Measurements from ENCODE around the gene RBM44. TPM values are rescaled to one million over a fixed set of nuclear protein-coding genes. Genes with fewer than 3 reads are reported as not detected.

RBM44 gene
- total RNA-seq, 1 experiment from 2014 or later = 0.95 TPM

DNA sequence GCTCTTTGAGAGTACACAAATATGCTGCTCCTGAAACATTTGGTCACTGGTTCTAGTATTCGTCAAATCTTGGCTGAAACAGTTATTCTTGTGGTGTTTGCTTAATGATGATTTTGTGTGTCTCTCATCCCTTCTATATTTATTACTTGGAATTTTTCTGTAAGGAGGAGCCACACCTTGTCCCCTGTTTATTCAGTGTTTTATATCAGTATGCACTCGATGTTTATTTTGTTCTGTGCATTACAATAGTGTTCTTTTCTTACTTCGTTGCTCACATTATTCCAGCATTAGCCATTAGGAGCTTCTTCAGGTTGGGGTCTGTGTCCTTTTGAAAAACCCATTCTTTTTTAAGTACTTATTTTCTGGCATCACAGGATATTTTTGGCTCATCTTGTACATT lies 55.7 kb downstream of the RBM44 start:
- BruUV-seq (replicated peaks) = no TSS peak
- H3K9me3 ChIP-seq (ENCODE audit: low read depth, low read length, poor library complexity, severe bottlenecking) = no peaks in the 10 kb centered on the region
- CTCF ChIA-PET = no interaction called here
- H3K27me3 ChIP-seq (replicated peaks; ENCODE audit: insufficient read depth, low read depth, low read length, poor library complexity) = no peaks in the 10 kb centered on the region
- TF ChIP-seq EZH2 (IDR thresholded peaks at IDR 0.05; ENCODE audit: borderline replicate concordance, low read depth, low read length, poor library complexity, severe bottlenecking) = no peak
- TF ChIP-seq, protein P1, sequence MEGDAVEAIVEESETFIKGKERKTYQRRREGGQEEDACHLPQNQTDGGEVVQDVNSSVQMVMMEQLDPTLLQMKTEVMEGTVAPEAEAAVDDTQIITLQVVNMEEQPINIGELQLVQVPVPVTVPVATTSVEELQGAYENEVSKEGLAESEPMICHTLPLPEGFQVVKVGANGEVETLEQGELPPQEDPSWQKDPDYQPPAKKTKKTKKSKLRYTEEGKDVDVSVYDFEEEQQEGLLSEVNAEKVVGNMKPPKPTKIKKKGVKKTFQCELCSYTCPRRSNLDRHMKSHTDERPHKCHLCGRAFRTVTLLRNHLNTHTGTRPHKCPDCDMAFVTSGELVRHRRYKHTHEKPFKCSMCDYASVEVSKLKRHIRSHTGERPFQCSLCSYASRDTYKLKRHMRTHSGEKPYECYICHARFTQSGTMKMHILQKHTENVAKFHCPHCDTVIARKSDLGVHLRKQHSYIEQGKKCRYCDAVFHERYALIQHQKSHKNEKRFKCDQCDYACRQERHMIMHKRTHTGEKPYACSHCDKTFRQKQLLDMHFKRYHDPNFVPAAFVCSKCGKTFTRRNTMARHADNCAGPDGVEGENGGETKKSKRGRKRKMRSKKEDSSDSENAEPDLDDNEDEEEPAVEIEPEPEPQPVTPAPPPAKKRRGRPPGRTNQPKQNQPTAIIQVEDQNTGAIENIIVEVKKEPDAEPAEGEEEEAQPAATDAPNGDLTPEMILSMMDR (conservative IDR thresholded peaks at IDR 0.05; ENCODE audit: low read depth, low read length) = no peak
- POLR2A ChIA-PET (ENCODE audit: low non-redundant PET) = no interaction called here
- no peak overlapping the region for H3K4me3 ChIP-seq (ENCODE audit: low read depth, low read length, poor library complexity, severe bottlenecking)
- DNase-seq (ENCODE audit: low spot score) = no peak
- H3K27ac ChIP-seq (ENCODE audit: low read depth, low read length, poor library complexity, severe bottlenecking) = no peak overlapping the region
- H3K36me3 ChIP-seq (ENCODE audit: insufficient read depth, low read length, poor library complexity, severe bottlenecking) = no peaks in the 10 kb centered on the region
- intact Hi-C loops (cut with micrococcal nuclease; ENCODE audit: unreplicated experiment) = loop anchor here (10.0 kb wide), 1 partner anchor 211 kb away; the partner anchor contains the start of gene SCLY
- H3K4me1 ChIP-seq (ENCODE audit: insufficient read depth, low read length, poor library complexity, severe bottlenecking) = peaks cover 4% of the 10 kb centered on the region

DNA sequence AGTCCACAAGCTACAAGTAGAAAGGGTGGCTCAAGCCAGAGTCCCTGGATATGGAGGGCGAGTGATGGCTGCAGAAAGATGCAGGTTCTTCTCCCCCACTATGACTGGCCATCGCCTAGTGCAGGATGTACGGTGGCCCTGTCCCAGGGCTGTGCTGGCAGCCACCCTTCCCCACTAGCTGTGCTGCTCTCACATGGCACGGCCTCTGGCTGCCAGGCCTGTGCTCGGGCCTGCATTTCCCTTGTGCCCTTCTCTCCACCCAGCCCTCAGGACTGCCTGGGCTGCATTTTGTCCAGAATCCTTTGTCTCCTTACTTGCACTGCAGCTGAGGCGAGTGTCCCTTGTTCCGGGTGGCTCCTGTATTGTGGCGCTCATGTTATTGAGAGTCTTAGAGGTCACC lies 59.2 kb downstream of the RBM44 start:
- intact Hi-C loops (cut with micrococcal nuclease; ENCODE audit: unreplicated experiment) = loop anchor here (1.0 to 10.0 kb wide), 2 partner anchors 207 to 406 kb away; partner anchors contain the start of gene SCLY
- DNase-seq (ENCODE audit: low spot score) = no peak
- no TSS peak for BruUV-seq (replicated peaks)
- no peaks in the 10 kb centered on the region for H3K27me3 ChIP-seq (replicated peaks; ENCODE audit: insufficient read depth, low read depth, low read length, poor library complexity)
- H3K4me3 ChIP-seq (ENCODE audit: low read depth, low read length, poor library complexity, severe bottlenecking) = no peak overlapping the region
- no peaks in the 10 kb centered on the region for H3K9me3 ChIP-seq (ENCODE audit: low read depth, low read length, poor library complexity, severe bottlenecking)
- no peak overlapping the region for H3K27ac ChIP-seq (ENCODE audit: low read depth, low read length, poor library complexity, severe bottlenecking)
- H3K36me3 ChIP-seq (ENCODE audit: insufficient read depth, low read length, poor library complexity, severe bottlenecking) = no peaks in the 10 kb centered on the region
- ChIA-PET POLR2A (ENCODE audit: low non-redundant PET) (no interaction called here), CTCF (interaction anchor here (0.6 to 1.0 kb wide), 5 partner anchors 183 to 500 kb away, joined by 3 to 8 read pairs (median 4); no protein-coding TSS in a partner anchor)
- H3K4me1 ChIP-seq (ENCODE audit: insufficient read depth, low read length, poor library complexity, severe bottlenecking) = peaks cover 4% of the 10 kb centered on the region
- no peak for TF ChIP-seq EZH2 (IDR thresholded peaks at IDR 0.05; ENCODE audit: borderline replicate concordance, low read depth, low read length, poor library complexity, severe bottlenecking)
- TF ChIP-seq, protein P1 (conservative IDR thresholded peaks at IDR 0.05; ENCODE audit: low read depth, low read length) = no peak

DNA sequence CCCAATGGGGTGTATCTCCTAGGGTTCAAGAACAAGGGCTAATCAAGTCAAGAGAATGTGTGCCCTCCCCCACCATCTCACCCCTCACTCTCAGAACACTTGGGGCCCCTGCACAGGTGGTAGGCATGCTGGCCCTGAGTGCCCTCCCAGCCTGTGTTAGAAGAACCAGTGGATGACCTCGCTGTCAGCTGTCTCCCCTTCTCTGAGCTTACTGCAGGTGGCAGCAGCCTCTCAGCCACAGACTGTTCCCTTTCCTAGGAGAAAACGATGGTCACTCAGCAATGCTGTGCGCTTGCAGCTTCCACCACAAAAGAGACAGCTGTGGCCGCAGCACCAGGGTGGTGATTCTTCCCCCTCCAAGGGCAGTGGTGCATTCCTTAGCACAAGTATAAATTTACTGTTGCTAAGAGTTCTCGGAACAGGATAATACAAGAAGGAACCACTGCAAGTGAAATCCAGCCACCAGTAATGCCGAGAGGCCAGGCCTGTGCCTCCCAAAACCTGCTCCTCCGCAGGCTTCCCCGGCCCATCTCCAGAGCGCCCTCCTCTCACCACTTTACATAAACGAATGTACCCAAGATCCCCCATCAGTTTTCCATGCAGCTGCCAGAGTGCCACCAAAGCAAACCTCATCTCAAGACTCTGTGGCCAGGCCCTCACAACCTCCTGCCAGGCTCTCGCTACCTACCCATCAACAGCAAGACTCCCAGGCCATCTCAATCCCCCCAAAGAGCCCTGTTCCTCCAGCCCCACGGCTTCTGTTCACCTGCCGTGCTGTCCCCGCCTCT lies 59.9 kb downstream of the RBM44 start:
- no peaks in the 10 kb centered on the region for H3K9me3 ChIP-seq (ENCODE audit: low read depth, low read length, poor library complexity, severe bottlenecking)
- ChIA-PET CTCF (interaction anchor here (0.6 to 1.0 kb wide), 6 partner anchors 184 to 499 kb away, joined by 3 to 8 read pairs (median 4); no protein-coding TSS in a partner anchor), POLR2A (ENCODE audit: low non-redundant PET) (interaction anchor here (0.6 to 0.7 kb wide), 2 partner anchors 13 to 25 kb away, joined by 3 read pairs; no protein-coding TSS in a partner anchor)
- H3K4me3 ChIP-seq (ENCODE audit: low read depth, low read length, poor library complexity, severe bottlenecking) = peak overlapping the region; percentile 55
- peak; percentile 77 for DNase-seq (ENCODE audit: low spot score)
- no peak for TF ChIP-seq EZH2 (IDR thresholded peaks at IDR 0.05; ENCODE audit: borderline replicate concordance, low read depth, low read length, poor library complexity, severe bottlenecking)
- TF ChIP-seq, protein P1 (conservative IDR thresholded peaks at IDR 0.05; ENCODE audit: low read depth, low read length) = peak; percentile 78
- BruUV-seq (replicated peaks) = no TSS peak
- intact Hi-C loops (cut with micrococcal nuclease; ENCODE audit: unreplicated experiment) = loop anchor here (1.0 to 10.0 kb wide), 2 partner anchors 206 to 405 kb away; partner anchors contain the start of gene SCLY
- H3K27ac ChIP-seq (ENCODE audit: low read depth, low read length, poor library complexity, severe bottlenecking) = peak overlapping the region; percentile 24
- H3K27me3 ChIP-seq (replicated peaks; ENCODE audit: insufficient read depth, low read depth, low read length, poor library complexity) = no peaks in the 10 kb centered on the region
- no peaks in the 10 kb centered on the region for H3K36me3 ChIP-seq (ENCODE audit: insufficient read depth, low read length, poor library complexity, severe bottlenecking)
- peaks cover 4% of the 10 kb centered on the region for H3K4me1 ChIP-seq (ENCODE audit: insufficient read depth, low read length, poor library complexity, severe bottlenecking)
